C4-2B (cell line): ENCODE results near the gene GPR37.

ENCODE experiments used
- ZFX ChIP-seq: fragments of 450-650 bp; IDR thresholded peaks from 2 replicates; pipeline ENCODE4 v1.6.1; 2017
- TF ChIP-seq, protein P1 (sequence below): fragments of 450-650 bp; conservative IDR thresholded peaks from 2 replicates; pipeline ENCODE4 v1.5.1; 2017; ENCODE audit warnings: mild to moderate bottlenecking

- TF ChIP-seq, protein P1, sequence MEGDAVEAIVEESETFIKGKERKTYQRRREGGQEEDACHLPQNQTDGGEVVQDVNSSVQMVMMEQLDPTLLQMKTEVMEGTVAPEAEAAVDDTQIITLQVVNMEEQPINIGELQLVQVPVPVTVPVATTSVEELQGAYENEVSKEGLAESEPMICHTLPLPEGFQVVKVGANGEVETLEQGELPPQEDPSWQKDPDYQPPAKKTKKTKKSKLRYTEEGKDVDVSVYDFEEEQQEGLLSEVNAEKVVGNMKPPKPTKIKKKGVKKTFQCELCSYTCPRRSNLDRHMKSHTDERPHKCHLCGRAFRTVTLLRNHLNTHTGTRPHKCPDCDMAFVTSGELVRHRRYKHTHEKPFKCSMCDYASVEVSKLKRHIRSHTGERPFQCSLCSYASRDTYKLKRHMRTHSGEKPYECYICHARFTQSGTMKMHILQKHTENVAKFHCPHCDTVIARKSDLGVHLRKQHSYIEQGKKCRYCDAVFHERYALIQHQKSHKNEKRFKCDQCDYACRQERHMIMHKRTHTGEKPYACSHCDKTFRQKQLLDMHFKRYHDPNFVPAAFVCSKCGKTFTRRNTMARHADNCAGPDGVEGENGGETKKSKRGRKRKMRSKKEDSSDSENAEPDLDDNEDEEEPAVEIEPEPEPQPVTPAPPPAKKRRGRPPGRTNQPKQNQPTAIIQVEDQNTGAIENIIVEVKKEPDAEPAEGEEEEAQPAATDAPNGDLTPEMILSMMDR, result no peak
- TF ChIP-seq ZFX, result no peak
Measured at GRCh38 chr7:124761164-124761715, 4.4 kb downstream of the GPR37 start.
